OCI-LY1 (cell line): ENCODE measurements around the gene PXMP4.

Source experiments
- CTCF ChIP-seq: fragments of 200-600 bp; sonication (generic), shearing (Covaris generic); IDR thresholded peaks from 2 replicates; pipeline ENCODE4 v1.5.1; 2017; ENCODE audit warnings: mild to moderate bottlenecking, antibody characterized with exemption, low read length, moderate library complexity, mixed read lengths
- EZH2 ChIP-seq: fragments of 200-600 bp; sonication (generic), shearing (Covaris generic); IDR thresholded peaks from 2 replicates; pipeline ENCODE4 v1.8.0; 2017; ENCODE audit warnings: borderline replicate concordance, mixed run types, mild to moderate bottlenecking, antibody characterized with exemption, low read length, moderate library complexity, mixed read lengths

DNA sequence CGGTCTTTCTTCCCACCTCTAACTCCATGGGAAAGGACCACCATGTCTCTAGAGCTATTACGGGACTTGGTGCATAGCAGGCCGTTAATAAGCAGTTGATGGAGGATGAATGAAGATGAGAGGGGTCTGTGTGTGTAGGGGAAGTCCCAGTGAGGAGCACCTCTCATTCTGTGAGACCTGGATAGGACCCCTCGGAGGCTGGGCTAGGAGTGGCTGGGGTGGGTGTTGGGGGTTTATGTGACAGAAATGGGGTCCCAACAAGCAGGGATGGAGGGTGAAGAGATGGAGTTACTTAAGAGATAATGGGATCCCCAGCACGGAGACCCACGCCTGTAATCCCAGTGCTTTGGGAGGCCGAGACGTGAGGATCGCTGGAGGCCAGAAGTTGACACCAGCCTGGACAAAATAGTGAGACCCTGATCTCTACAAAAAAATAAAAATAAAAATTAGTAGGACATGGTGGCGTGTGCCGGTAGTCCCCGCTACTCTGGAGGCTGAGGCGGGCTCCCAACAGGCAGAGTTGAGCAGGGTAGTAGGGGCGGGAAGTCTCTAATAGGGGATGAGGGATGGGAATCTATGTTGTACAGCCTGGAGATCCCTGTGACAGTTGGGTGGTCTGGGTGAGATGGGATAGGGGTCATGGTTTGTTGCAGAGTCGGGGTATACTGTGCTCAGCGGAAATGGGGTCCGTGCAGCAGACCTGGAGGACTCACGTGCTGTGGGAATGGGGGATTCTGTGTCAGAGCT lies 11.0 kb upstream of the PXMP4 start:
- TF ChIP-seq CTCF (no peak), EZH2 (no peak)
